IgD-negative memory B cell (primary cell): ENCODE measurements around the gene NUDT10. TPM values are rescaled to one million over a fixed set of nuclear protein-coding genes. Genes with fewer than 3 reads are reported as not detected.
A peak's percentile ranks its signal among the peaks of the same experiment; 100 is the strongest.
"Not testable (repeated sequence)": the region's sequence is repeated elsewhere in the genome, so short reads cannot be mapped to it uniquely, and the experiment has no call there.

ENCODE experiments used
- H3K27ac Mint-ChIP-seq, 3 donors: one replicate each; pipeline ENCODE4 v1.8.0; 2020 to 2022; ENCODE audit warnings: mild to moderate bottlenecking in 3 of 3, mixed read lengths in 3 of 3, moderate library complexity in 1 of 3
- H3K27me3 Mint-ChIP-seq: one replicate; pipeline ENCODE4 v1.8.0; 2021; ENCODE audit warnings: mixed read lengths
- H3K36me3 Mint-ChIP-seq: one replicate; pipeline ENCODE4 v1.8.0; 2020; ENCODE audit warnings: mild to moderate bottlenecking, mixed read lengths
- H3K4me1 Mint-ChIP-seq, 3 donors: one replicate each; pipeline ENCODE4 v1.8.0; 2020 to 2022; ENCODE audit warnings: mixed read lengths in 3 of 3, mild to moderate bottlenecking in 1 of 3
- H3K4me3 Mint-ChIP-seq, 4 donors: one replicate each; pipeline ENCODE4 v1.8.0; 2020 to 2022; ENCODE audit warnings: mild to moderate bottlenecking in 4 of 4, mixed read lengths in 4 of 4, moderate library complexity in 3 of 4
- H3K9me3 Mint-ChIP-seq, 3 donors: one replicate each; pipeline ENCODE4 v1.8.0; 2020 to 2021; ENCODE audit warnings: mixed read lengths in 3 of 3, mild to moderate bottlenecking in 1 of 3
- polyA plus RNA-seq: library from polyadenylated mRNA; unstranded; fragments of 300-500 nt; fragmentation: Illumina TruSeq; gene quantifications from one replicate; pipeline ENCODE4 v1.2.3, GENCODE V29; 2021

NUDT10 gene
- polyA plus RNA-seq = 0.33 TPM

DNA sequence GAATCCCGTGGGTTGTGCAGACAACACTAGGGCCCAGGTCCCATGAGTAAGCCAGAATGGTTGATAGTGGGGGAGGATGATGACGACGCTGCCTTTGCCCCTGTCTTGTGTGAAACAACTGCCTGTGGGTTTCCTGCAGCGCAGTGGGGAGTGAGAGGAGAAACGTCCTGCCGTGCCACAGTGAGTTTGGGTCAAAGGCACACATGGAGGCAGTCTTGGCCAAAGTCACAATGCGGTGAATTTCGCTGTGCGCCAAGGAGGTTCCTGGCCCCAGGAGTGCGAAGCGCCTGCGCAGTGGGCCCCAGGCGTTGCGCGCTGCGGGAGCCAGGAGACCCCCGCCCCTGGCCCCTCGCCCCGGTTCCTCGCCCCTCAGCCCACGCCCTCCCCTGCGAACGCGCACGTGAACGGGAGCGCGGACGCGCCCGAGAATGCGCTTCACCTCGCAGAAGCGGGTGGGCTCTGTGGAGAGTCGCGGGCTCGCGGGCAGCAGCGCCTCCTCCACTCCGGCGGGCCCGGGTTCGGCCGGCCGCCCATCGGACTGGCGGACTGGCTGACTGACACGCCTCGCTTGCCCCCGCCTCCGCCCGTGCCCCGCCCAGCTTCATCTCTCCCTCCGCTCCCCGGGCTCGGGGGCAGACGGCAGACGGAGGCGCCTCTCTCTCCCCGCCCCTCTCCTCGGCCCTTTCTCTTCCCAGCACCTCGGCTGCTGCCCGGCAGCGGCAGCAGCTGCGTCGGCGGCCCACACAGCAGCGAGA lies at the start of gene NUDT10:
TSS of gene NUDT10 (plus strand) at position 635 of the 755 bp plus-strand sequence. CDS start 144 bp downstream, outside the sequence.
- Mint-ChIP-seq H3K36me3 (no peaks in the 10 kb centered on the region), H3K4me1 (no peaks in the 10 kb centered on the region), H3K27ac (no peak within 1 kb of the TSS), H3K9me3 (no peaks in the 10 kb centered on the region), H3K27me3 (no peaks in the 10 kb centered on the region), H3K4me3 (peak within 1 kb of the TSS; percentile 78 to 88 (median 81))

DNA sequence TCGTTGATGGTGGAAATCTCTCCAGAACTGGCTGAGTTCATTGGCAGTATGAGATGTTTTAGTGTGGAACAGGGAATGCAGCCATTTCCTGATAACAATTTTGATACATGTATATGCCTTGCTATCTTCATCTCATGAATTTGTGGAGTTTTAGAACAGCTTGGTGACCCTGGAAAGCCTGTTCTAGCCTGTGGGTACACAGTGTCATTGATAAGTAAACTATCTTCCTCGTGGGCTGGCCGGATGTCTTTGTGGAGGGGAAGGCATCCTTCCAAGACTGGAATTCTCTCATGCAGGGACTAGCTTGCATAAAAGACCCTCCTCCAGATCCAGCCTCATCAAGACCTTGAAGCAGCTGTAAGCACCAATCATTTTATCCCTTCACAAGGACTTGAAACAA lies 40.2 kb upstream of the NUDT10 start:
- no peaks in the 10 kb centered on the region for H3K27me3 Mint-ChIP-seq
- H3K27ac Mint-ChIP-seq = no peak overlapping the region
- H3K4me1 Mint-ChIP-seq = no peaks in the 10 kb centered on the region
- peaks cover 4% of the 10 kb centered on the region for H3K36me3 Mint-ChIP-seq
- H3K4me3 Mint-ChIP-seq = no peak overlapping the region
- H3K9me3 Mint-ChIP-seq = no peaks in the 10 kb centered on the region

DNA sequence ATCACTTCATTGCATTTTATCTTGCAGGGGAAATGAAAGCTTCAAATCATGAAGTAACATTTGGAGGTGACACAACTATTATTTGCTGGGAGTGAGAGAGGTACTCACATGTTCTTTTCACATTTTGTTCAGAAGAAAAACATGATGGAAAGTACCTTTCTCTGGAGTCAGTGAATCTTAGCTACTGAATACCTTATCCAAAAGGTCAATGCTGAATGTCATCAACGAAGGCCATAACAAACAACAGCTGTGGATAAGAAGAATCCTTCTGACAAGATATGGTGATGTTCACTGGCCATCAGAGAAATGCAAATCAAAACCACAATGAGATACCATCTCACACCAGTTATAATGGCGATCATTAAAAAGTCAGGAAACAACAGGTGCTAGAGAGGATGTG lies 36.5 kb upstream of the NUDT10 start:
- Mint-ChIP-seq H3K4me1 (no peaks in the 10 kb centered on the region), H3K27ac (no peak overlapping the region), H3K36me3 (peaks cover 2% of the 10 kb centered on the region), H3K4me3 (no peak overlapping the region), H3K27me3 (peaks cover 2% of the 10 kb centered on the region), H3K9me3 (no peaks in the 10 kb centered on the region)

DNA sequence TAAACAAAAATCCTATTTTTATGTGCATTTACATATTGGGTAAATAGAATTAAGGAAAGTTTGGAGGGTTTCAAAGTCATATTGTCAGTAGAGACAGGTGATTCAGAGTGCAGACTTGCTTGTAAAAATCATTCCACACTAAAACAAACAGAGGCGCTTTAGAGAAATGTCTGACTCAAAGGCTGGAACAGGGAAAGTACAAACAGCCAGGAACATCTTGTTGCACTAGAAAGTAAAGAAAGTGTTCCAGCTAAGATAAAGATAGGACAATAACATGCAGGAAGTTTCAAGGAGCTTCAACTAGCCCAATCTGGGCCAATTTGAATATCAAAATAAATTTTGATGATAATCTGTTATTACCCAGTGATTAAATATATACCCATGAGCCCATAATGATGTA lies 16.4 kb upstream of the NUDT10 start:
- no peak overlapping the region for H3K27ac Mint-ChIP-seq
- no peak overlapping the region for H3K4me3 Mint-ChIP-seq
- no peaks in the 10 kb centered on the region for H3K27me3 Mint-ChIP-seq
- H3K9me3 Mint-ChIP-seq = no peaks in the 10 kb centered on the region
- no peaks in the 10 kb centered on the region for H3K4me1 Mint-ChIP-seq
- peaks cover 3% of the 10 kb centered on the region for H3K36me3 Mint-ChIP-seq

DNA sequence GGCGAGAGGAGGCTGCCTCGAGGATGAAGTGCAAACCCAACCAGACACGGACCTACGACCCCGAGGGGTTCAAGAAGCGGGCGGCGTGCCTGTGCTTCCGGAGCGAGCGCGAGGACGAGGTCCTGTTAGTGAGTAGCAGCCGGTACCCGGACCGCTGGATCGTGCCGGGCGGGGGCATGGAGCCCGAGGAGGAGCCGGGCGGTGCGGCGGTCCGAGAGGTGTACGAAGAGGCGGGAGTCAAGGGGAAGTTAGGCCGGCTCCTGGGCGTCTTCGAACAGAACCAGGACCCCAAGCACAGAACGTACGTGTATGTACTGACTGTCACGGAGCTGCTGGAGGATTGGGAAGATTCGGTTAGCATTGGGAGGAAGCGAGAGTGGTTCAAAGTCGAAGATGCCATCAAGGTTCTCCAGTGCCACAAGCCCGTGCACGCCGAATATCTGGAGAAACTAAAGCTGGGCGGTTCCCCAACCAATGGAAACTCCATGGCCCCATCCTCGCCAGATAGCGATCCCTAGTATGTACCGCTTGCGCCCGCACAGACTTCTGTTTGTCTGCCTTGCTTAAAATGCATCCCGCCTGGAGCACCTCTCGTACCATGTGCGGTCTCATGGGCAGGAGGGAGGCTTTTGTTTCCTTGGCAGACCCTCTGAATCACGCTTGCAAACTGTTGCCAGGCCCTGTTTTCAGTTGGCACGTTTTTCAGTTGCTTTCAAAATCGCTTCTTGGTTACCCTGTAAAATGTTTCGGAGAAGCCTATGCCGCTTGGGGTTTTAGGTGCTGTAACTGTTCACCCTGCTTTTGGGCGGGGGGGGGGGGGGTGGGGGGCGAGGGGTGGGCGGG lies 542 bp downstream of the NUDT10 start:
- not testable (repeated sequence) for H3K27ac Mint-ChIP-seq, H3K9me3 Mint-ChIP-seq, H3K27me3 Mint-ChIP-seq, H3K4me1 Mint-ChIP-seq, H3K36me3 Mint-ChIP-seq
- H3K4me3 Mint-ChIP-seq = peak overlapping the region; percentile 78 to 88 (median 81)

DNA sequence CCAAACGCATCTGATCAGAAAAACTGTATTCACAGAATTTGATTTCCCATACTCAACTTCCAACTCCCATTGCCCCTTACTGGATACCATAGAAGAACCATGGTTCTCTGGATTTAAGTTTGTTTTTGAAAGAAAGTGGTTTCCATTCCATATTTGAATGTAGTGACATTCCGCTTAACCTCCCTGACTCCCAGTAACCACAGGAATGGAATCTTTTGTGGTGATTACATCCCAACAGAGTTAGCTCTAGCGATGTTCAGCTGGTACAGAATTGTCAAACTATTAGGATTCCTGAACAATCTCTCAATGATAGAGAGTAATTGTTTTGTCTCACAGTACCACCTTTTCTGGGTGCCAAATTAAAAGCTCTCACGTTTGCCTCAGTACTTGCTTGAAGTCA lies 1.7 kb downstream of the NUDT10 start:
- H3K4me1 Mint-ChIP-seq = no peaks in the 10 kb centered on the region
- no peaks in the 10 kb centered on the region for H3K9me3 Mint-ChIP-seq
- no peaks in the 10 kb centered on the region for H3K27me3 Mint-ChIP-seq
- H3K4me3 Mint-ChIP-seq = peak overlapping the region in 1 of 4 donors; percentile 78
- no peak overlapping the region for H3K27ac Mint-ChIP-seq
- H3K36me3 Mint-ChIP-seq = no peaks in the 10 kb centered on the region

DNA sequence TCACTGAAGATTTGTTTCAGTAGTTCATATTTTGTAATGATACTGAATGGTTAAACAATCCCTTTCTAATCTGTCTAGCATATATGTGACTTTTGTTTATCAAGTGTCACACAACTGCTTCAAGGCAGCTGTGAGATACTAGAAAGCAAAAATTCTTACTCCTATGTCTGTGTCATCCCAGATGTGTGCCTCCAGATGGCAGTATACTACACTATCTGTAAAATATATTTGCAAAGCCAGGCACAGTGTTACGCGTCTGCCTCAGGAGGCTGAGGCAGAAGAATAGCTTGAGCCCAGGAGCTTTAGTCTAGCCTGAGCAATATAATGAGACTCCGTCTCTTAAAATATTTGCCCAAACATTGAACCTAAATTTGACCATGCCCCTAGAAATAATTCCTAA lies 4.0 kb downstream of the NUDT10 start:
- Mint-ChIP-seq H3K27ac (no peak overlapping the region), H3K4me1 (no peaks in the 10 kb centered on the region), H3K36me3 (no peaks in the 10 kb centered on the region), H3K9me3 (no peaks in the 10 kb centered on the region), H3K27me3 (no peaks in the 10 kb centered on the region), H3K4me3 (peak overlapping the region in 1 of 4 donors; percentile 6)

DNA sequence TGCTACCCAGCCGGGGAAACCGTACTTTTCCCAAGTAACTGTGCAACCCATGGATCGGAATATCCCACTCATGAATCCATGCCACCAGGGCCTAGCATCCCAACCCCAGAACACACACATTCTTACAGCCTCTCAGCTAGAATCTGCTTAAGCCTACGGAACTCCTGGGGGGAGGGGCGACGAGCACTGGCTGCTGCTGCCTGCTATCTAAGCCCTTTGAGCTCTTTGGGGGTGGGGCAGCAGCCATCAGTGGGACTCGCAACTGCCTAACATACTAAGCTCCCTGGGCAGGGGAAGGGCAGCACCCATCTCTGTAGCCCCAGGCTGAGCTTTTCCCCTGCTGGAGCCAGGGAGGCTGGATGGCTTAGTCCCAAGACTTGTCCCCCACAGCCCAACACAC lies 28.6 kb downstream of the NUDT10 start:
- no peak overlapping the region for H3K27ac Mint-ChIP-seq
- no peaks in the 10 kb centered on the region for H3K4me1 Mint-ChIP-seq
- peaks cover 2% of the 10 kb centered on the region for H3K27me3 Mint-ChIP-seq

DNA sequence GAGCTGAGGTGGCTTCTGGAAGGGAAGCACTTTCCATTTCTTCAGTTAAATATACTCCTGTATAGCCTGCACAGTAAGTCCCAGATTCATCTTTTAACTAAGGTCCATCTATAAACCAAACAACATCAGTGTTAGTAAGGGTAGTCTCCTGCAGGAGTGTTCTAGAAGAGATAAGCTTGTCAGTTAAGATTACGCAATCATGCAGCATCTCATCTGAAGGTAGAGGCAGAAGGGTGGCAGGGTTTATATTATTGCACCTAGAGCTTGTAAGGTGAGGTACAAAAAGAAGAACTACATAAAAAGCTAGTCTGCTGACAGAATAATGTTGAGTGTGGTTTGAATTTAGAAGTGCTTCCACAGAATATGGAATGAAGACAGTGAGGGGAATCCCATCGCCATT lies 44.0 kb downstream of the NUDT10 start:
- Mint-ChIP-seq H3K27ac (no peak overlapping the region), H3K36me3 (peaks cover 4% of the 10 kb centered on the region), H3K4me1 (peaks cover 0 to 2% (median 2%) of the 10 kb centered on the region in 3 donors), H3K9me3 (no peaks in the 10 kb centered on the region), H3K4me3 (no peak overlapping the region), H3K27me3 (peaks cover 2% of the 10 kb centered on the region)

More for the DNA sequence above, 28.6 kb downstream of the NUDT10 start:
- no peak overlapping the region for H3K4me3 Mint-ChIP-seq
- H3K9me3 Mint-ChIP-seq = peaks cover 5 to 25% (median 16%) of the 10 kb centered on the region in 3 donors
- peaks cover 4% of the 10 kb centered on the region for H3K36me3 Mint-ChIP-seq

Other genes starting within 250 kb of the NUDT10 start
- gene NUDT11, start 163.8 kb downstream of the NUDT10 start, polyA plus RNA-seq = 0.20 TPM